Panc1 (cell line): ENCODE results near the gene CACNA1C. TPM values are rescaled to one million over a fixed set of nuclear protein-coding genes. Genes with fewer than 3 reads are reported as not detected.

Experiments used
- ATAC-seq: fragments of 200-7000 bp; cut with Tn5 transposase; 2 replicates; pipeline ENCODE4 v1.9.1; 2020; ENCODE audit warnings: mild to moderate bottlenecking, moderate library complexity
- BruUV-seq: library from RNA; stranded (reverse); fragments of 400-500 nt; replicated peaks from 2 replicates; lab custom pipeline; 2021; lab: Mats Ljungman, UMichigan
- CTCF ChIA-PET: fragments of 300-600 bp; sonication (Branson Sonifier 250); formaldehyde crosslinking; loops from one replicate; lab custom pipeline; 2022; ENCODE audit warnings: antibody characterized with exemption; lab: Charles Lee
- POLR2A ChIA-PET: fragments of 300-600 bp; sonication (Branson Sonifier 250); formaldehyde crosslinking; loops from one replicate; lab custom pipeline; 2022; ENCODE audit warnings: antibody characterized with exemption; lab: Charles Lee
- DNase-seq: peaks from one replicate; pipeline ENCODE4 v3.0.0-alpha.2; 2010; ENCODE audit warnings: low read depth, low spot score
- H3K27ac ChIP-seq: 2 replicates; pipeline ENCODE4 v1.5.1; 2011; ENCODE audit warnings: mild to moderate bottlenecking, low read length, inconsistent platforms
- H3K27me3 ChIP-seq: fragments of 200-500 bp; sonication (Bioruptor generic); 2 replicates; pipeline ENCODE4 v1.6.0; 2014; ENCODE audit warnings: low read length, inconsistent platforms; ENCODE audit not compliant: control insufficient read depth, insufficient read depth
- H3K36me3 ChIP-seq: fragments of 200-500 bp; sonication (Bioruptor generic); 2 replicates; pipeline ENCODE4 v1.5.1; 2014; ENCODE audit warnings: inconsistent platforms, mild to moderate bottlenecking, low read length, moderate library complexity; ENCODE audit not compliant: control insufficient read depth, insufficient read depth
- H3K4me1 ChIP-seq: 2 replicates; pipeline ENCODE4 v1.5.1; 2011; ENCODE audit warnings: inconsistent platforms, mild to moderate bottlenecking, low read length, moderate library complexity; ENCODE audit not compliant: control insufficient read depth, insufficient read depth
- H3K4me3 ChIP-seq, 2 experiments: 2 replicates each; pipeline ENCODE4 v1.5.1; 2011 to 2012; ENCODE audit warnings: low read depth in 2 of 2, low read length in 2 of 2, mild to moderate bottlenecking in 2 of 2, inconsistent platforms in 1 of 2, moderate library complexity in 1 of 2
- H3K9me3 ChIP-seq: fragments of 200-500 bp; sonication (Bioruptor generic); 2 replicates; pipeline ENCODE4 v1.5.1; 2014; ENCODE audit warnings: low read depth, mild to moderate bottlenecking, inconsistent platforms, low read length, moderate library complexity; ENCODE audit not compliant: control insufficient read depth, insufficient read depth
- POLR2AphosphoS5 ChIP-seq: IDR thresholded peaks from 2 replicates; pipeline ENCODE4 v1.6.1; 2012; ENCODE audit warnings: mild to moderate bottlenecking, low read depth, low read length, moderate library complexity
- SIN3A ChIP-seq: IDR thresholded peaks from 2 replicates; pipeline ENCODE4 v1.6.1; 2012; ENCODE audit warnings: low read depth, mild to moderate bottlenecking, low read length, moderate library complexity, borderline replicate concordance; ENCODE audit not compliant: insufficient read depth
- TCF7L2 ChIP-seq: IDR thresholded peaks from 2 replicates; pipeline ENCODE4 v1.6.1; 2011; ENCODE audit warnings: mild to moderate bottlenecking, low read depth, low read length, inconsistent platforms
- in situ Hi-C: cut with HindIII; loops from 2 replicates; pipeline ENCODE4 v1.10.0; 2016; ENCODE audit warnings: low sequenced_read_pairs, low pct_unique_long_range_greater_than_20kb
- intact Hi-C: fragments of 100-400 bp; cut with micrococcal nuclease; formaldehyde crosslinking; loops from one replicate; pipeline ENCODE4 v1.10.0; 2022; ENCODE audit not compliant: unreplicated experiment
- total RNA-seq: library from RNA; stranded (reverse); gene quantifications from one replicate; pipeline ENCODE4 v1.2.1, GENCODE V29; 2021; ENCODE audit not compliant: unreplicated experiment
- TF ChIP-seq, protein P1 (sequence below), 2 experiments: IDR thresholded peaks; 2 replicates each; pipeline ENCODE4 v1.6.1; 2011 to 2012; ENCODE audit warnings: low read depth in 2 of 2, control low read depth in 1 of 2, low read length in 1 of 2, mild to moderate bottlenecking in 1 of 2, moderate library complexity in 1 of 2; ENCODE audit not compliant: insufficient read depth in 1 of 2
- TF ChIP-seq, protein P2 (sequence below): fragments of 450-650 bp; IDR thresholded peaks from 2 replicates; pipeline ENCODE4 v1.5.1; 2017; ENCODE audit warnings: mild to moderate bottlenecking

The CACNA1C gene
- total RNA-seq, 1 experiment from 2014 or later: 0.03 TPM

- DNase-seq (no peak), ATAC-seq (no peak)
- in situ Hi-C loops (no loop called here), intact Hi-C loops (no loop called here)
- Histone ChIP-seq H3K36me3 (no peaks in the 10 kb centered on the region), H3K4me3 (no peak overlapping the region), H3K4me1 (no peaks in the 10 kb centered on the region), H3K9me3 (no peaks in the 10 kb centered on the region), H3K27me3 (no peaks in the 10 kb centered on the region; the same call in 1 of the 2 replicates), H3K27ac (no peak overlapping the region)
- BruUV-seq: no TSS peak
- CTCF ChIA-PET: no interaction called here
- TF ChIP-seq, protein P1, sequence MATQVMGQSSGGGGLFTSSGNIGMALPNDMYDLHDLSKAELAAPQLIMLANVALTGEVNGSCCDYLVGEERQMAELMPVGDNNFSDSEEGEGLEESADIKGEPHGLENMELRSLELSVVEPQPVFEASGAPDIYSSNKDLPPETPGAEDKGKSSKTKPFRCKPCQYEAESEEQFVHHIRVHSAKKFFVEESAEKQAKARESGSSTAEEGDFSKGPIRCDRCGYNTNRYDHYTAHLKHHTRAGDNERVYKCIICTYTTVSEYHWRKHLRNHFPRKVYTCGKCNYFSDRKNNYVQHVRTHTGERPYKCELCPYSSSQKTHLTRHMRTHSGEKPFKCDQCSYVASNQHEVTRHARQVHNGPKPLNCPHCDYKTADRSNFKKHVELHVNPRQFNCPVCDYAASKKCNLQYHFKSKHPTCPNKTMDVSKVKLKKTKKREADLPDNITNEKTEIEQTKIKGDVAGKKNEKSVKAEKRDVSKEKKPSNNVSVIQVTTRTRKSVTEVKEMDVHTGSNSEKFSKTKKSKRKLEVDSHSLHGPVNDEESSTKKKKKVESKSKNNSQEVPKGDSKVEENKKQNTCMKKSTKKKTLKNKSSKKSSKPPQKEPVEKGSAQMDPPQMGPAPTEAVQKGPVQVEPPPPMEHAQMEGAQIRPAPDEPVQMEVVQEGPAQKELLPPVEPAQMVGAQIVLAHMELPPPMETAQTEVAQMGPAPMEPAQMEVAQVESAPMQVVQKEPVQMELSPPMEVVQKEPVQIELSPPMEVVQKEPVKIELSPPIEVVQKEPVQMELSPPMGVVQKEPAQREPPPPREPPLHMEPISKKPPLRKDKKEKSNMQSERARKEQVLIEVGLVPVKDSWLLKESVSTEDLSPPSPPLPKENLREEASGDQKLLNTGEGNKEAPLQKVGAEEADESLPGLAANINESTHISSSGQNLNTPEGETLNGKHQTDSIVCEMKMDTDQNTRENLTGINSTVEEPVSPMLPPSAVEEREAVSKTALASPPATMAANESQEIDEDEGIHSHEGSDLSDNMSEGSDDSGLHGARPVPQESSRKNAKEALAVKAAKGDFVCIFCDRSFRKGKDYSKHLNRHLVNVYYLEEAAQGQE (IDR thresholded peaks at IDR 0.05; ENCODE audit: insufficient read depth in 1 of 2, low read depth in 2 of 2, low read length in 1 of 2): no peak
- TF ChIP-seq POLR2AphosphoS5: no peak
- TF ChIP-seq, protein P2, sequence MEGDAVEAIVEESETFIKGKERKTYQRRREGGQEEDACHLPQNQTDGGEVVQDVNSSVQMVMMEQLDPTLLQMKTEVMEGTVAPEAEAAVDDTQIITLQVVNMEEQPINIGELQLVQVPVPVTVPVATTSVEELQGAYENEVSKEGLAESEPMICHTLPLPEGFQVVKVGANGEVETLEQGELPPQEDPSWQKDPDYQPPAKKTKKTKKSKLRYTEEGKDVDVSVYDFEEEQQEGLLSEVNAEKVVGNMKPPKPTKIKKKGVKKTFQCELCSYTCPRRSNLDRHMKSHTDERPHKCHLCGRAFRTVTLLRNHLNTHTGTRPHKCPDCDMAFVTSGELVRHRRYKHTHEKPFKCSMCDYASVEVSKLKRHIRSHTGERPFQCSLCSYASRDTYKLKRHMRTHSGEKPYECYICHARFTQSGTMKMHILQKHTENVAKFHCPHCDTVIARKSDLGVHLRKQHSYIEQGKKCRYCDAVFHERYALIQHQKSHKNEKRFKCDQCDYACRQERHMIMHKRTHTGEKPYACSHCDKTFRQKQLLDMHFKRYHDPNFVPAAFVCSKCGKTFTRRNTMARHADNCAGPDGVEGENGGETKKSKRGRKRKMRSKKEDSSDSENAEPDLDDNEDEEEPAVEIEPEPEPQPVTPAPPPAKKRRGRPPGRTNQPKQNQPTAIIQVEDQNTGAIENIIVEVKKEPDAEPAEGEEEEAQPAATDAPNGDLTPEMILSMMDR: no peak
- POLR2A ChIA-PET: no interaction called here
Measured at GRCh38 chr12:2403221-2403976, 350.6 kb downstream of the CACNA1C start.

DNA sequence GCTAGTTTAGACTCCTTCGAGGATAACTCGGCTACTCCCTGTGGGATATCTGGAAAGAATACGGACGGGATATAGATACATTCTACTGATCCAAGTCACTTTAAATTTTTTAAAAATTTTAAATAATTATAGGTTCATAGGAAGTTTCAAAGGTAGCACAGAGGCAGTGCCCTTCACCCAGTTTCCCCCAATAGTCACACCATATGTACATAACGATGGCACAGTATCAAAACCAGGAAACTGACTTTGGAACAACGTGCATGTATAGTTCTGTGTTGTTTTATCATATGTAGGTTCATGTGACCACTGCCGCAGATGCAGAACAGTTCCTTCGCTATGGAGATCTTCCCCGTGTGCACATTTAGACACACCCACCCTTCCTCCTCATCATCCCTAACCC lies 352.3 kb downstream of the CACNA1C start:
- ATAC-seq: no peak
- in situ Hi-C loops: no loop called here
- Histone ChIP-seq H3K9me3 (no peaks in the 10 kb centered on the region), H3K36me3 (no peaks in the 10 kb centered on the region), H3K4me3 (no peak overlapping the region), H3K4me1 (no peaks in the 10 kb centered on the region), H3K27me3 (no peaks in the 10 kb centered on the region; the same call in 1 of the 2 replicates), H3K27ac (no peak overlapping the region)
- intact Hi-C loops: no loop called here
- ChIA-PET CTCF (interaction anchor here (0.7 kb wide), 1 partner anchor 15 kb away, joined by 4 read pairs; no protein-coding TSS in a partner anchor), POLR2A (no interaction called here)
- no peak for DNase-seq
- BruUV-seq: no TSS peak
- TF ChIP-seq TCF7L2 (no peak), SIN3A (no peak), POLR2AphosphoS5 (no peak)
- TF ChIP-seq, protein P2: no peak
- TF ChIP-seq, protein P1 (IDR thresholded peaks at IDR 0.05; ENCODE audit: insufficient read depth in 1 of 2, low read depth in 2 of 2, low read length in 1 of 2): no peak
